HepG2 (cell line): ENCODE measurements around the gene MEIS1. TPM values are rescaled to one million over a fixed set of nuclear protein-coding genes. Genes with fewer than 3 reads are reported as not detected.

Experiments used
- ATAC-seq: fragments of 200-7000 bp; cut with Tn5 transposase; 3 replicates; pipeline ENCODE4 v1.9.1; 2020; ENCODE audit warnings: mild to moderate bottlenecking, moderate library complexity
- BruUV-seq: library from RNA; stranded (reverse); fragments of 400-500 nt; replicated peaks from 2 replicates; lab custom pipeline; 2021; lab: Mats Ljungman, UMichigan
- CTCF ChIA-PET: fragments of 300-600 bp; formaldehyde crosslinking; extraction: SDS; loops from one replicate; lab custom pipeline; 2021; ENCODE audit warnings: low total read pairs, inconsistent platforms, low intra/inter-chr PET ratio; lab: Yijun Ruan, JAX
- POLR2A ChIA-PET: fragments of 350-600 bp; sonication (Branson Sonifier 250); formaldehyde crosslinking; loops from one replicate; lab custom pipeline; 2020; ENCODE audit warnings: antibody characterized with exemption, inconsistent platforms; lab: Yijun Ruan, JAX
- DNase-seq: peaks from one replicate; pipeline ENCODE4 v3.0.0-alpha.2; 2015; ENCODE audit warnings: low spot score
- FAIRE-seq: peaks from 3 replicates; lab custom pipeline; 2011; peaks lifted over from hg19 to GRCh38; lab: Jason Lieb, UNC
- H2AFZ ChIP-seq: one replicate; pipeline ENCODE4 v1.6.1; 2011; ENCODE audit warnings: low read length, inconsistent platforms
- H3K27ac ChIP-seq: fragments of 300-600 bp; 3 replicates; pipeline ENCODE4 v1.8.0; 2011; ENCODE audit warnings: mixed run types, mild to moderate bottlenecking, mixed read lengths, low read length, inconsistent platforms; ENCODE audit not compliant: insufficient read depth; ENCODE audit errors: extremely low read length
- H3K27me3 ChIP-seq, 2 experiments: fragments of 200-600 bp in 1 of 2; 2 replicates in 1 of 2; 3 replicates in 1 of 2; pipeline versions ENCODE4 v1.6.0 to v1.8.0; 2011; ENCODE audit warnings: low read length in 2 of 2, mild to moderate bottlenecking in 2 of 2, moderate library complexity in 2 of 2, inconsistent platforms in 1 of 2; ENCODE audit not compliant: insufficient read depth in 2 of 2, control insufficient read depth in 1 of 2
- H3K36me3 ChIP-seq, 2 experiments: fragments of 200-600 bp in 1 of 2; replicated peaks in 1 of 2; 2 replicates in 1 of 2; 3 replicates in 1 of 2; pipeline versions ENCODE4 v1.5.1 to v1.8.0; 2011; ENCODE audit warnings: low read length in 2 of 2, inconsistent platforms in 1 of 2; ENCODE audit not compliant: insufficient read depth in 2 of 2, control insufficient read depth in 1 of 2
- H3K4me1 ChIP-seq: 2 replicates; pipeline ENCODE4 v1.5.1; 2012; ENCODE audit warnings: low read length, inconsistent platforms; ENCODE audit not compliant: insufficient read depth
- H3K4me2 ChIP-seq: 2 replicates; pipeline ENCODE4 v1.6.0; 2011; ENCODE audit warnings: low read depth, low read length, inconsistent platforms
- H3K4me3 ChIP-seq, 3 experiments: fragments of 200-600 bp in 1 of 3; sonication (generic), shearing (Covaris generic) in 1 of 3; replicated peaks in 1 of 3; 2 replicates each; pipeline ENCODE4 v1.5.1; 2011 to 2016; ENCODE audit warnings: low read length in 3 of 3, inconsistent platforms in 2 of 3, low read depth in 2 of 3, mild to moderate bottlenecking in 2 of 3, control low read depth in 1 of 3, mixed read lengths in 1 of 3; ENCODE audit not compliant: insufficient read depth in 1 of 3
- H3K79me2 ChIP-seq: one replicate; pipeline ENCODE4 v1.6.1; 2011; ENCODE audit warnings: low read length, inconsistent platforms; ENCODE audit not compliant: insufficient read depth
- H3K9ac ChIP-seq: 2 replicates; pipeline ENCODE4 v1.6.0; 2011; ENCODE audit warnings: mild to moderate bottlenecking, low read depth, low read length, inconsistent platforms; ENCODE audit not compliant: insufficient read depth
- H3K9me3 ChIP-seq: 2 replicates; pipeline ENCODE4 v1.5.1; 2012; ENCODE audit warnings: mild to moderate bottlenecking, low read length
- H4K20me1 ChIP-seq: 2 replicates; pipeline ENCODE4 v1.6.0; 2011; ENCODE audit warnings: inconsistent platforms, mild to moderate bottlenecking, low read length, moderate library complexity; ENCODE audit not compliant: insufficient read depth
- ATF7 ChIP-seq, 2 experiments: fragments of 450-650 bp in 1 of 2; sonication (generic) in 1 of 2; formaldehyde crosslinking in 1 of 2; IDR thresholded peaks; 2 replicates each; pipeline versions ENCODE4 v1.4.0 to v1.6.1; 2016 to 2020; ENCODE audit warnings: antibody characterized with exemption in 1 of 2, mild to moderate bottlenecking in 1 of 2, missing genetic modification reagents in 1 of 2
- FOXP1 ChIP-seq, 2 experiments: fragments of 450-650 bp in 1 of 2; IDR thresholded peaks; 2 replicates each; pipeline ENCODE4 v1.6.1; 2017 to 2018; ENCODE audit warnings: antibody characterized with exemption in 1 of 2
- GABPA ChIP-seq, 2 experiments: IDR thresholded peaks; 2 replicates each; pipeline ENCODE4 v1.6.1; 2011 to 2016; ENCODE audit warnings: low read depth in 2 of 2, low read length in 1 of 2, missing biosample characterization in 1 of 2, missing genetic modification characterization in 1 of 2
- HES4 ChIP-seq: sonication (generic); formaldehyde crosslinking; IDR thresholded peaks from 2 replicates; pipeline ENCODE4 v1.9.0; 2021; ENCODE audit warnings: mild to moderate bottlenecking, missing genetic modification reagents, borderline replicate concordance
- NR2C2 ChIP-seq: sonication (generic); formaldehyde crosslinking; IDR thresholded peaks from 2 replicates; pipeline ENCODE4 v1.4.0; 2020; ENCODE audit warnings: missing genetic modification reagents, mild to moderate bottlenecking, moderate library complexity, borderline replicate concordance
- SIX4 ChIP-seq: sonication (generic); formaldehyde crosslinking; IDR thresholded peaks from 2 replicates; pipeline ENCODE4 v1.4.0; 2020; ENCODE audit warnings: missing genetic modification reagents
- ZBTB7B ChIP-seq: sonication (generic); formaldehyde crosslinking; IDR thresholded peaks from 2 replicates; pipeline ENCODE4 v1.4.0; 2020; ENCODE audit warnings: missing genetic modification reagents
- ZNF431 ChIP-seq: sonication (generic); formaldehyde crosslinking; IDR thresholded peaks from 2 replicates; pipeline ENCODE4 v1.9.0; 2022; ENCODE audit warnings: missing genetic modification reagents, low read depth, mild to moderate bottlenecking, borderline replicate concordance
- ZNF484 ChIP-seq: sonication (generic); formaldehyde crosslinking; IDR thresholded peaks from 2 replicates; pipeline ENCODE4 v1.5.1; 2020; ENCODE audit warnings: mild to moderate bottlenecking, low read depth, missing genetic modification reagents, borderline replicate concordance
- ZNF788 ChIP-seq: sonication (generic); formaldehyde crosslinking; IDR thresholded peaks from 2 replicates; pipeline ENCODE4 v1.5.0; 2020; ENCODE audit warnings: mild to moderate bottlenecking, missing genetic modification reagents, borderline replicate concordance
- WGBS: methylation state at CpG from one replicate; pipeline ENCODE4 v1.1.6; 2017; ENCODE audit warnings: low lambda C conversion rate; 5-methylcytosine and 5-hydroxymethylcytosine counted together
- in situ Hi-C: cut with HindIII; loops from 2 replicates; pipeline ENCODE4 v1.10.0; 2017; ENCODE audit warnings: low pct_unique_long_range_greater_than_20kb; ENCODE audit not compliant: extremely low pct_ligation_motif_present
- intact Hi-C: fragments of 100-400 bp; cut with micrococcal nuclease; formaldehyde crosslinking; loops from one replicate; pipeline ENCODE4 v1.10.0; 2022; ENCODE audit not compliant: unreplicated experiment
- polyA plus RNA-seq, 8 experiments: library from polyadenylated mRNA; depleted of rRNA in 3 of 8; stranded (reverse) in 7 of 8; unstranded in 1 of 8; fragments of >200 nt; fragmentation: Illumina TruSeq in 4 of 8; extraction: Trizol in 4 of 8; gene quantifications; 2 replicates each; pipeline versions ENCODE4 v1.2.1 to v1.2.3, GENCODE V29; 2011 to 2016; ENCODE audit warnings: low read depth in 4 of 8, missing spikeins in 1 of 8, mixed read lengths in 1 of 8; ENCODE audit not compliant: insufficient read depth in 1 of 8
- total RNA-seq, 5 experiments: library from RNA; depleted of rRNA; stranded (reverse); fragments of >200 nt; fragmentation: Illumina TruSeq; extraction: Trizol; gene quantifications; 2 replicates each; pipeline ENCODE4 v1.2.3, GENCODE V29; 2016; ENCODE audit warnings: low read depth in 1 of 5
- TF ChIP-seq, protein P1 (sequence below): fragments of 450-650 bp; IDR thresholded peaks from 2 replicates; pipeline ENCODE4 v1.6.1; 2017
- TF ChIP-seq, protein P2 (sequence below): sonication (generic); formaldehyde crosslinking; IDR thresholded peaks from 2 replicates; pipeline ENCODE4 v1.9.0; 2022; ENCODE audit warnings: low read depth, missing genetic modification reagents
- TF ChIP-seq, protein P3 (sequence below): IDR thresholded peaks from 2 replicates; pipeline ENCODE4 v1.6.1; 2016; ENCODE audit warnings: low read depth, missing genetic modification reagents, missing compliant biosample characterization
- TF ChIP-seq, protein P4 (sequence below): sonication (generic); formaldehyde crosslinking; IDR thresholded peaks from 2 replicates; pipeline ENCODE4 v1.8.0; 2022; ENCODE audit warnings: mild to moderate bottlenecking, missing genetic modification reagents, borderline replicate concordance

MEIS1 gene
- total and polyA plus RNA-seq, 2 of the 13 experiments (the other 11 are each of a cell fraction or from before 2014, with no cell fraction given): 3.8 to 6.0 TPM

DNA sequence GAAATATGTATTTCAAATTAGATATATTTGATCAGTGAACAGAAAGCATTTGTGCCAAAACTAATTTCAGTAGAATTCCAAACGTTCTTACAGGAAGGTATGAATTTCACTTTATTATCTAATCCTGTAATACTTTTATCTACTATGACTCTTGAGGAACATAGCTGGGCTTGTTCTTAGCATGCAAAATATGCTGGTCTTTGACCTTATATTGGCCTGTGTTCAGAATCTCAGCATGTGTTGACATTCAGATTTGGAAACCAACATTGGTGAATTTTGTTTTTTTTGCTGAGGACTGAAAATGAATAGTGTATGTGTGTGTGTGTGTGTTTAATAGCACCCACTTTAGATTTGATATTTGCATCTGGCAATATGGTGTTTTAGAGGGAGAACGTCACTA lies 112.2 kb downstream of the MEIS1 start:
- no TSS peak for BruUV-seq
- in situ Hi-C loops (no loop called here), intact Hi-C loops (no loop called here)
- H3K27me3 ChIP-seq: no peaks in the 10 kb centered on the region
- no peak overlapping the region for H3K4me3 ChIP-seq
- DNase-seq (no peak), FAIRE-seq (no peak), ATAC-seq (no peak)
- H3K4me1 ChIP-seq: peaks cover 6% of the 10 kb centered on the region
- no peak overlapping the region for H2AFZ ChIP-seq
- POLR2A ChIA-PET: no interaction called here
- H3K9me3 ChIP-seq: no peaks in the 10 kb centered on the region
- H3K79me2 ChIP-seq: no peaks in the 10 kb centered on the region
- no peak overlapping the region for H3K27ac ChIP-seq
- H4K20me1 ChIP-seq: no peaks in the 10 kb centered on the region
- 61% methylated on average over 2 of the region's 2 CpGs for WGBS
- no peak overlapping the region for H3K4me2 ChIP-seq
- no peak overlapping the region for H3K9ac ChIP-seq
- CTCF ChIA-PET: no interaction called here
- H3K36me3 ChIP-seq: no peaks in the 10 kb centered on the region
- TF ChIP-seq GABPA (IDR thresholded peaks at IDR 0.05; ENCODE audit: low read depth, low read length) (no peak), GABPA (CRISPR knock-in tag; IDR thresholded peaks at IDR 0.05; ENCODE audit: low read depth) (no peak), ZNF431 (CRISPR knock-in tag) (no peak), ZNF484 (CRISPR knock-in tag) (no peak), FOXP1 (IDR thresholded peaks at IDR 0.05) (no peak), FOXP1 (CRISPR knock-in tag; IDR thresholded peaks at IDR 0.05) (no peak), HES4 (CRISPR knock-in tag) (no peak), NR2C2 (no peak), ZBTB7B (CRISPR knock-in tag) (no peak), SIX4 (no peak), ATF7 (IDR thresholded peaks at IDR 0.05) (no peak), ATF7 (CRISPR knock-in tag; IDR thresholded peaks at IDR 0.05) (no peak), ZNF788 (CRISPR knock-in tag) (no peak)
- TF ChIP-seq, protein P1, sequence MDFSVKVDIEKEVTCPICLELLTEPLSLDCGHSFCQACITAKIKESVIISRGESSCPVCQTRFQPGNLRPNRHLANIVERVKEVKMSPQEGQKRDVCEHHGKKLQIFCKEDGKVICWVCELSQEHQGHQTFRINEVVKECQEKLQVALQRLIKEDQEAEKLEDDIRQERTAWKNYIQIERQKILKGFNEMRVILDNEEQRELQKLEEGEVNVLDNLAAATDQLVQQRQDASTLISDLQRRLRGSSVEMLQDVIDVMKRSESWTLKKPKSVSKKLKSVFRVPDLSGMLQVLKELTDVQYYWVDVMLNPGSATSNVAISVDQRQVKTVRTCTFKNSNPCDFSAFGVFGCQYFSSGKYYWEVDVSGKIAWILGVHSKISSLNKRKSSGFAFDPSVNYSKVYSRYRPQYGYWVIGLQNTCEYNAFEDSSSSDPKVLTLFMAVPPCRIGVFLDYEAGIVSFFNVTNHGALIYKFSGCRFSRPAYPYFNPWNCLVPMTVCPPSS: no peak
- TF ChIP-seq, protein P2, sequence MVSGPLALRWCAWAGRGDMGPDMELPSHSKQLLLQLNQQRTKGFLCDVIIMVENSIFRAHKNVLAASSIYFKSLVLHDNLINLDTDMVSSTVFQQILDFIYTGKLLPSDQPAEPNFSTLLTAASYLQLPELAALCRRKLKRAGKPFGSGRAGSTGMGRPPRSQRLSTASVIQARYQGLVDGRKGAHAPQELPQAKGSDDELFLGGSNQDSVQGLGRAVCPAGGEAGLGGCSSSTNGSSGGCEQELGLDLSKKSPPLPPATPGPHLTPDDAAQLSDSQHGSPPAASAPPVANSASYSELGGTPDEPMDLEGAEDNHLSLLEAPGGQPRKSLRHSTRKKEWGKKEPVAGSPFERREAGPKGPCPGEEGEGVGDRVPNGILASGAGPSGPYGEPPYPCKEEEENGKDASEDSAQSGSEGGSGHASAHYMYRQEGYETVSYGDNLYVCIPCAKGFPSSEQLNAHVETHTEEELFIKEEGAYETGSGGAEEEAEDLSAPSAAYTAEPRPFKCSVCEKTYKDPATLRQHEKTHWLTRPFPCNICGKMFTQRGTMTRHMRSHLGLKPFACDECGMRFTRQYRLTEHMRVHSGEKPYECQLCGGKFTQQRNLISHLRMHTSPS (CRISPR knock-in tag): no peak
- TF ChIP-seq, protein P3, sequence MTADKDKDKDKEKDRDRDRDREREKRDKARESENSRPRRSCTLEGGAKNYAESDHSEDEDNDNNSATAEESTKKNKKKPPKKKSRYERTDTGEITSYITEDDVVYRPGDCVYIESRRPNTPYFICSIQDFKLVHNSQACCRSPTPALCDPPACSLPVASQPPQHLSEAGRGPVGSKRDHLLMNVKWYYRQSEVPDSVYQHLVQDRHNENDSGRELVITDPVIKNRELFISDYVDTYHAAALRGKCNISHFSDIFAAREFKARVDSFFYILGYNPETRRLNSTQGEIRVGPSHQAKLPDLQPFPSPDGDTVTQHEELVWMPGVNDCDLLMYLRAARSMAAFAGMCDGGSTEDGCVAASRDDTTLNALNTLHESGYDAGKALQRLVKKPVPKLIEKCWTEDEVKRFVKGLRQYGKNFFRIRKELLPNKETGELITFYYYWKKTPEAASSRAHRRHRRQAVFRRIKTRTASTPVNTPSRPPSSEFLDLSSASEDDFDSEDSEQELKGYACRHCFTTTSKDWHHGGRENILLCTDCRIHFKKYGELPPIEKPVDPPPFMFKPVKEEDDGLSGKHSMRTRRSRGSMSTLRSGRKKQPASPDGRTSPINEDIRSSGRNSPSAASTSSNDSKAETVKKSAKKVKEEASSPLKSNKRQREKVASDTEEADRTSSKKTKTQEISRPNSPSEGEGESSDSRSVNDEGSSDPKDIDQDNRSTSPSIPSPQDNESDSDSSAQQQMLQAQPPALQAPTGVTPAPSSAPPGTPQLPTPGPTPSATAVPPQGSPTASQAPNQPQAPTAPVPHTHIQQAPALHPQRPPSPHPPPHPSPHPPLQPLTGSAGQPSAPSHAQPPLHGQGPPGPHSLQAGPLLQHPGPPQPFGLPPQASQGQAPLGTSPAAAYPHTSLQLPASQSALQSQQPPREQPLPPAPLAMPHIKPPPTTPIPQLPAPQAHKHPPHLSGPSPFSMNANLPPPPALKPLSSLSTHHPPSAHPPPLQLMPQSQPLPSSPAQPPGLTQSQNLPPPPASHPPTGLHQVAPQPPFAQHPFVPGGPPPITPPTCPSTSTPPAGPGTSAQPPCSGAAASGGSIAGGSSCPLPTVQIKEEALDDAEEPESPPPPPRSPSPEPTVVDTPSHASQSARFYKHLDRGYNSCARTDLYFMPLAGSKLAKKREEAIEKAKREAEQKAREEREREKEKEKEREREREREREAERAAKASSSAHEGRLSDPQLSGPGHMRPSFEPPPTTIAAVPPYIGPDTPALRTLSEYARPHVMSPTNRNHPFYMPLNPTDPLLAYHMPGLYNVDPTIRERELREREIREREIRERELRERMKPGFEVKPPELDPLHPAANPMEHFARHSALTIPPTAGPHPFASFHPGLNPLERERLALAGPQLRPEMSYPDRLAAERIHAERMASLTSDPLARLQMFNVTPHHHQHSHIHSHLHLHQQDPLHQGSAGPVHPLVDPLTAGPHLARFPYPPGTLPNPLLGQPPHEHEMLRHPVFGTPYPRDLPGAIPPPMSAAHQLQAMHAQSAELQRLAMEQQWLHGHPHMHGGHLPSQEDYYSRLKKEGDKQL: no peak
- TF ChIP-seq, protein P4, sequence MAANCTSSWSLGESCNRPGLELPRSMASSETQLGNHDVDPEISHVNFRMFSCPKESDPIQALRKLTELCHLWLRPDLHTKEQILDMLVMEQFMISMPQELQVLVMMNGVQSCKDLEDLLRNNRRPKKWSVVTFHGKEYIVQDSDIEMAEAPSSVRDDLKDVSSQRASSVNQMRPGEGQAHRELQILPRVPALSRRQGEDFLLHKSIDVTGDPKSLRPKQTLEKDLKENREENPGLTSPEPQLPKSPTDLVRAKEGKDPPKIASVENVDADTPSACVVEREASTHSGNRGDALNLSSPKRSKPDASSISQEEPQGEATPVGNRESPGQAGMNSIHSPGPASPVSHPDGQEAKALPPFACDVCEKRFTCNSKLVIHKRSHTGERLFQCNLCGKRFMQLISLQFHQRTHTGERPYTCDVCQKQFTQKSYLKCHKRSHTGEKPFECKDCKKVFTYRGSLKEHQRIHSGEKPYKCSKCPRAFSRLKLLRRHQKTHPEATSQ (CRISPR knock-in tag): no peak
